GM19468 (cell line): ENCODE measurements around the gene ANKRD62.

Source experiments
- ATAC-seq: cut with Tn5 transposase; IDR thresholded peaks from one replicate; pipeline ENCODE4 v1.9.1; 2021; ENCODE audit warnings: mild to moderate bottlenecking, moderate library complexity, moderate number of reproducible peaks; ENCODE audit not compliant: unreplicated experiment; ENCODE audit errors: extremely low read depth

ANKRD62 gene

GRCh38 chr18:12162786-12163185 lies 69.1 kb downstream of the ANKRD62 start:
- no peak for ATAC-seq

DNA sequence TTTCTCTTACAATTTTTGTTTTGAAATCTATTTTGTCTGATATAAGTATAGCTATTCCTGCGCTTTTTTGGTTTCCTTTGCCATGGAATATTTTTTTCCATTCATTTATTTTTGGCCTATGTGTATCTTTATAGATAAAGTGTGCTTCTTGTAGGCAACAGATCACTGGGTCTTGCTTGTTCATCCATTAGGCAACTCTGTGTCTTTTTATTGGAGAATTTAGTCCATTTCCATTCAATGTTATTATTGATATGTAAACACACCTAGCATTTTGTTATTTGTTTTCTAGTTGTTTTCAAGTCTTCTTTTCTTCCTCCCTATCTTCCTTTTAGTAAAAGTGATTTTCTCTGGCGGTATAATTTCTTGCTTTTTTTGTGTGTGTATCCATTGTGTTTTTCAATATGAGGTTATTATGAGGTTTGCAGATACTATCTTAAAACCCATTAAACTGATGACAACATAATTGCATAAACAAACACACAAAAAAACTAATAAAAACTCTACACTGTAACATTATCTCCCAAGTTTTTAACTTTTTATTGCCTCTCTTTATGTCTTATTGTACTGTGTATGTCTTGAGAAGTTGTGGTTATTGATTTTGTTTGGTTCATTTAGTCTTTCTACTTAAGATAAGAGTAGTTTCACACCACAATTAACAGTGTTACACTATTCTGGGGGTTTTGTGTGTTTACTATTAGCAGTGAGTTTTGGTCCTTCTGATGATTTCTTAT lies 71.6 kb downstream of the ANKRD62 start:
- ATAC-seq = no peak
